HG03354 (cell line): ENCODE data around the gene FURIN.
A peak's percentile ranks its signal among the peaks of the same experiment; 100 is the strongest.

Experiments used
- ATAC-seq: cut with Tn5 transposase; IDR thresholded peaks from one replicate; pipeline ENCODE4 v1.9.1; 2021; ENCODE audit warnings: mild to moderate bottlenecking; ENCODE audit not compliant: unreplicated experiment, poor library complexity, severe bottlenecking

Gene FURIN

DNA sequence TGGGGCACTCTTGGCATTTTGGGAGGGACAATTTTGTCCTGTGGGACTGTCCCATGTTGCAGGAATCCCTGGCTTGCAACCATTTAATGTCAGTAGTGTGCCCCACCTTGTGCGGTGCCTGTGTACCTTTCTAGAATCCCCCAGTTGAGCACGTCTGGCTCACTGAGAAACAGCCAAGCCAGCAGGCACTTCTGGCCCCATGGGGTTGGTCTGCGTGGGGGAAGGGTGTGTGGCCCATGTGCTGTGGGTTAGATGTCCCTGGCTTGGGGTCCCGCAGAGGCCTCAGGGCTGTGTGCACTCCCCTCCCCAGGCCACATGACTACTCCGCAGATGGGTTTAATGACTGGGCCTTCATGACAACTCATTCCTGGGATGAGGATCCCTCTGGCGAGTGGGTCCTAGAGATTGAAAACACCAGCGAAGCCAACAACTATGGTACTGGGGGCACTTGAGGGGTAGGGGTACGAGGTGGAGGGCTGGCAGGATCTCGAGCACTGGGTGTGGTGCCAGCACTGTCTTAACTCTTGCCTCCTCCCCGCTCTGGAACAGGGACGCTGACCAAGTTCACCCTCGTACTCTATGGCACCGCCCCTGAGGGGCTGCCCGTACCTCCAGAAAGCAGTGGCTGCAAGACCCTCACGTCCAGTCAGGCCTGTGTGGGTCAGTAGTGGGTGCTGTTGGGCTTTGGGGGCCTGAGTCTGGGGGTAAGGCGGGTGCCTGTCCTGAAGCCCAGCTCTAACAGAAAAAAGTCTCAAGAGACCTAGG lies 12.2 kb downstream of the FURIN start:
- no peak for ATAC-seq

DNA sequence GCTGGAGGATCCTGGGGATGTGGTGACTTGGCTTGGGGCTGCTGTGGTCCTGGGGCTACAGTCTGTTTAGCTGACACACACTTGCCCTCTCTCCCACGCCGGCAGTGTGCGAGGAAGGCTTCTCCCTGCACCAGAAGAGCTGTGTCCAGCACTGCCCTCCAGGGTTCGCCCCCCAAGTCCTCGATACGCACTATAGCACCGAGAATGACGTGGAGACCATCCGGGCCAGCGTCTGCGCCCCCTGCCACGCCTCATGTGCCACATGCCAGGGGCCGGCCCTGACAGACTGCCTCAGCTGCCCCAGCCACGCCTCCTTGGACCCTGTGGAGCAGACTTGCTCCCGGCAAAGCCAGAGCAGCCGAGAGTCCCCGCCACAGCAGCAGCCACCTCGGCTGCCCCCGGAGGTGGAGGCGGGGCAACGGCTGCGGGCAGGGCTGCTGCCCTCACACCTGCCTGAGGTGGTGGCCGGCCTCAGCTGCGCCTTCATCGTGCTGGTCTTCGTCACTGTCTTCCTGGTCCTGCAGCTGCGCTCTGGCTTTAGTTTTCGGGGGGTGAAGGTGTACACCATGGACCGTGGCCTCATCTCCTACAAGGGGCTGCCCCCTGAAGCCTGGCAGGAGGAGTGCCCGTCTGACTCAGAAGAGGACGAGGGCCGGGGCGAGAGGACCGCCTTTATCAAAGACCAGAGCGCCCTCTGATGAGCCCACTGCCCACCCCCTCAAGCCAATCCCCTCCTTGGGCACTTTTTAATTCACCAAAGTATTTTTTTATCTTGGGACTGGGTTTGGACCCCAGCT lies 13.0 kb downstream of the FURIN start:
- no peak for ATAC-seq

DNA sequence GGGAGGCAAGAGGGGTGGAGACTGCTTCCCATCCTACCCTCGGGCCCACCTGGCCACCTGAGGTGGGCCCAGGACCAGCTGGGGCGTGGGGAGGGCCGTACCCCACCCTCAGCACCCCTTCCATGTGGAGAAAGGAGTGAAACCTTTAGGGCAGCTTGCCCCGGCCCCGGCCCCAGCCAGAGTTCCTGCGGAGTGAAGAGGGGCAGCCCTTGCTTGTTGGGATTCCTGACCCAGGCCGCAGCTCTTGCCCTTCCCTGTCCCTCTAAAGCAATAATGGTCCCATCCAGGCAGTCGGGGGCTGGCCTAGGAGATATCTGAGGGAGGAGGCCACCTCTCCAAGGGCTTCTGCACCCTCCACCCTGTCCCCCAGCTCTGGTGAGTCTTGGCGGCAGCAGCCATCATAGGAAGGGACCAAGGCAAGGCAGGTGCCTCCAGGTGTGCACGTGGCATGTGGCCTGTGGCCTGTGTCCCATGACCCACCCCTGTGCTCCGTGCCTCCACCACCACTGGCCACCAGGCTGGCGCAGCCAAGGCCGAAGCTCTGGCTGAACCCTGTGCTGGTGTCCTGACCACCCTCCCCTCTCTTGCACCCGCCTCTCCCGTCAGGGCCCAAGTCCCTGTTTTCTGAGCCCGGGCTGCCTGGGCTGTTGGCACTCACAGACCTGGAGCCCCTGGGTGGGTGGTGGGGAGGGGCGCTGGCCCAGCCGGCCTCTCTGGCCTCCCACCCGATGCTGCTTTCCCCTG lies 13.8 kb downstream of the FURIN start:
- ATAC-seq = no peak

DNA sequence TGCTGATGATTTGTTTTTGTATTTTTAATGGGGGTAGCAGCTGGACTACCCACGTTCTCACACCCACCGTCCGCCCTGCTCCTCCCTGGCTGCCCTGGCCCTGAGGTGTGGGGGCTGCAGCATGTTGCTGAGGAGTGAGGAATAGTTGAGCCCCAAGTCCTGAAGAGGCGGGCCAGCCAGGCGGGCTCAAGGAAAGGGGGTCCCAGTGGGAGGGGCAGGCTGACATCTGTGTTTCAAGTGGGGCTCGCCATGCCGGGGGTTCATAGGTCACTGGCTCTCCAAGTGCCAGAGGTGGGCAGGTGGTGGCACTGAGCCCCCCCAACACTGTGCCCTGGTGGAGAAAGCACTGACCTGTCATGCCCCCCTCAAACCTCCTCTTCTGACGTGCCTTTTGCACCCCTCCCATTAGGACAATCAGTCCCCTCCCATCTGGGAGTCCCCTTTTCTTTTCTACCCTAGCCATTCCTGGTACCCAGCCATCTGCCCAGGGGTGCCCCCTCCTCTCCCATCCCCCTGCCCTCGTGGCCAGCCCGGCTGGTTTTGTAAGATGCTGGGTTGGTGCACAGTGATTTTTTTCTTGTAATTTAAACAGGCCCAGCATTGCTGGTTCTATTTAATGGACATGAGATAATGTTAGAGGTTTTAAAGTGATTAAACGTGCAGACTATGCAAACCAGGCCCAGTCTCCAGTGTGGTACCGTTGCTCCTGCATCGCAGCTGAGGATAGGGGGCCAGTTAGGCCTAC lies 14.6 kb downstream of the FURIN start:
- ATAC-seq = no peak

DNA sequence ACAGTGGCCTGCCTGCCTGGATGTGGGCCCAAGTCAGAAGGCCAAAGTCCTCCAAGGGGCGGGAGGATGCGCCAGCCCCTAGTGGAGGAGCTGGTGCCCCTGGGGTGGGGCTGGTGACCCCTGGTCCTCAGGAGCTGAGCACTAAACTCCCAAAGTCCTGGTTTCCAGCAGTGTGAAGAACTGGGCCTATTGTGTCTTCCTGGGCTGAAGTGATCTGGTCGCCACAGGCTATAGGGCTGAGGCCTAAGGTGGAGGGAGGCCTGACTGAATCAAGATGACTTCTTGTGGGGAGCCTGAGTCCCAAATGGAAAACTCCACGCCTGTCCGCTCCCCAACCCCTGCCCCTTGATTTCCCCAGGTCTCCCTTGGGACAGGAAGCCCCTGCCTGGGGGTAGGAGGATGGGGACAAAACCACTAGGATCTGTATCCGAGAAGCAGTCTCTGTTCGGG lies 15.2 kb downstream of the FURIN start:
- no peak for ATAC-seq

DNA sequence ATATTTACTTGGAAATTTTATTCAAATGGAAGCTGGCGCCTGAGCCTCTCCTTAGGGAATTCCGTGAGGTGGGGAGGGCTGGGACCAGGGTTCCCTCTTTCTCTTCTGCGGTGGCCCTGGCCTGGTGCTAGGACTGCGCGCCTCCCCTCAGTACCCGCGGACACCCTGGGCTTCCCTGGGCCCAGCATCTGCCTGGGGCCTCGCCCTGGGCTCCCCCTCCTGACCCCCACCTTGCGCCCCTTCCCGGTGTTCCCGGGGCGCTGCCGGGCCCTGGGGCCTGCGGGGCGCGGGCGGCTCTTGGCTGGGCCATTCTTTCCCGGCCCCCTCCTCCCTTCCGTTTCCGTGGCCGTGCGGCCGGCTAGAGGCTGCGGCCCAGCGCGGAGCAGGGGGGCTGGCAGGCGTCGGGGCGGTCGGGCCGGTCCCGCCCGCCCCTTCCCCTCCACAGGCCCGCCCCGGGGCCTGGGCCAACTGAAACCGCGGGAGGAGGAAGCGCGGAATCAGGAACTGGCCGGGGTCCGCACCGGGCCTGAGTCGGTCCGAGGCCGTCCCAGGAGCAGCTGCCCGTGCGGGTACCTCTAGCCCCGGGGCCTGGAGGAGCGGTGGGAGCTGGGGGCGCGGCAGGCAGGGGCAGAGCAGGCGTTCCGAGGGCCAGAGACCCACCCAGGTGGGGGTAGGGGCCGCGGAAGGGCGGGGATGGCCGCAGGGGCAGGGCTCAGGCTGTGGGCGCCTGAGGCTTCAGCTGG lies 15.8 kb downstream of the FURIN start, which contains the start of gene FES:
TSS of gene FES (plus strand) at position 529 of the 743 bp plus-strand sequence. CDS start 542 bp downstream, outside the sequence.
- peak; percentile 39 for ATAC-seq

DNA sequence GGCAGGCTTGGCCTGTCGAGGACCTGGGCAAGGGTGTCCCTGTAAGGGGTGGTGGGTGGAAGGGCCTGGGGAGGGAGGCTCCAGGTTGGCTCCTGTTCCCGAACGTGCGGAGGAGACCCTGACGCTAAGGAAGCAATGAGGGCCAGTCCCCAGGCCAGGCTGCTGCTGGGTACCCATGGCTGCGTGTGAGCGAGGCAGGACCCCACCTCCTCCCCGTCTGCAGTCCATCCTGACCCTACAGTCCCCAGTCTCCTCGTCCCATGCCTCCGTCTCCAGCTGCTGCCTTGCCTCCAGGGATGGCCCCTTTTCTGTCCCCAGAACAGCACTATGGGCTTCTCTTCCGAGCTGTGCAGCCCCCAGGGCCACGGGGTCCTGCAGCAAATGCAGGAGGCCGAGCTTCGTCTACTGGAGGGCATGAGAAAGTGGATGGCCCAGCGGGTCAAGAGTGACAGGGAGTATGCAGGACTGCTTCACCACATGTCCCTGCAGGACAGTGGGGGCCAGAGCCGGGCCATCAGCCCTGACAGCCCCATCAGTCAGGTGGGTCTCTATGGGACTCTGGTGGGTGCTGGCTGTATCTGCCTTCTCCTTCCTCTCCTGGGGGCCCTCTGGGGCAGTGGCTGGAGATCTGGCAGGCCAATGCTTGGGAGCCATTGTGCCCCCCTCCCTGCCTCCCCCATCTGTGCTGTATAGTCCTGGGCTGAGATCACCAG lies 16.5 kb downstream of the FURIN start:
- ATAC-seq = peak; percentile 14

DNA sequence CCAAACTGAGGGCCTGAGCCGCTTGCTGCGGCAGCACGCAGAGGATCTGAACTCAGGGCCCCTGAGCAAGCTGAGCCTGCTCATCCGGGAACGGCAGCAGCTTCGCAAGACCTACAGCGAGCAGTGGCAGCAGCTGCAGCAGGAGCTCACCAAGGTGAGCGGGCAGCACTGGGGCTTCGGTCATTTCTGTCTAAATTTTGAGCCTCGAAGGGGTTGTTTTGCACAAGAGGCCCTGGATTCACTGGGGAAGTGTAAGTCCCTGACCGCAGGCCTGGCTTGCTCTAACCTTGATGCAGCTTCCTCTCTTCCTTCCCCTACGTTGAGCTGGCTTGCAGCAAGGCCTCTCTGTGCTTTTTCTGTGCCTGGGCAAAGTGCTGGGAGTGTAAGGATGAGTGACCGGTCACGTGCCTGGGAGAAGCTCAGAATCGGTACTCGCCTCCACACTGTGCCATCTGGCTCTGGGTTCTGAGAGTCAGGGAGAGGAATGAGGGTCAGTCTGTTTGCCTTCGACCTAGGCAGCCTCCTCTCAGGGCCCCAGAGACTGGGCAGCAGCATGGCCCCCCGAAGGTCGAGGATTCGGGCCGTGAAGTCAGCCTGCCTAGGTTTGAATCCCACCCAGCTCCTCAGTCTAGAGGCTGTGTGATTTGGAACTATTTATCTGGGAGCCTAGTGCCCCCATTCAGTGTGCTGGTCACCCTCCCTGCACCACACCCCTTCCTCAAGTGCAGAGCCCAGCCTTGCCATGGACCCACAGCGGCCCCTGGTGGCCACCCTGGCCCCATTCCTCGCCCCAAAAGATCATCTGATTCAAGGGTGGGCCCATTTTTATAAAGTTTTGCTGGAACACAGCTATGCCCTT lies 17.3 kb downstream of the FURIN start:
- ATAC-seq = peak; percentile 55

DNA sequence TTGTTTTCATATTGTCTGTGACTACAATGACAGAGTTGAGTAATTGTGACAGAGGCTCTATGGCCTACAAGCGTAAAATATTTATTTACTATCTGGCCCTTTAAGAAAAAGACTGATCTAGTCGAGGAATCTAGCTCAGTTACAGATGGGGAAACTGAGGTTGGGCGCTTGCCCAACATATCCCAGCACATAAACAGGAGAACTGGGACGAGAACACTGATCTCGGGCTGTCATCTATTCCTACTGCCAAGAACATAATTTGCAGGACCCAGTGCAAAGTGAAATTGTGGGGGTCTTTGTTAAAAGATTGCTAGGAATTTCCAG lies 17.9 kb downstream of the FURIN start:
- no peak for ATAC-seq

DNA sequence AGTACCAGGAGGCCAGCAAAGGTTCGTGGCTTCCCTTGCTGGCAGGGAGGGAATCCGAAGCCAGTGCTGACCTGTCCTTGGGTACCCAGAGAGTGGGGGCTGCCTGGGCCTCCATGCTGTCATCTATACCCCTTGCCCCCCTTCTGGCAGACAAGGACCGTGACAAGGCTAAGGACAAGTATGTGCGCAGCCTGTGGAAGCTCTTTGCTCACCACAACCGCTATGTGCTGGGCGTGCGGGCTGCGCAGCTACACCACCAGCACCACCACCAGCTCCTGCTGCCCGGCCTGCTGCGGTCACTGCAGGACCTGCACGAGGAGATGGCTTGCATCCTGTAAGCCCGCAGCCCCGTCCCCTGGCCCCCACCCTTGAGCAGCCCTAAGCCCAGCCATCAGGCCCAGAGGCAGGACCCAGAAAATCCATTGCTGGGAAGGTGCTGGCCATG lies 18.7 kb downstream of the FURIN start:
- no peak for ATAC-seq

DNA sequence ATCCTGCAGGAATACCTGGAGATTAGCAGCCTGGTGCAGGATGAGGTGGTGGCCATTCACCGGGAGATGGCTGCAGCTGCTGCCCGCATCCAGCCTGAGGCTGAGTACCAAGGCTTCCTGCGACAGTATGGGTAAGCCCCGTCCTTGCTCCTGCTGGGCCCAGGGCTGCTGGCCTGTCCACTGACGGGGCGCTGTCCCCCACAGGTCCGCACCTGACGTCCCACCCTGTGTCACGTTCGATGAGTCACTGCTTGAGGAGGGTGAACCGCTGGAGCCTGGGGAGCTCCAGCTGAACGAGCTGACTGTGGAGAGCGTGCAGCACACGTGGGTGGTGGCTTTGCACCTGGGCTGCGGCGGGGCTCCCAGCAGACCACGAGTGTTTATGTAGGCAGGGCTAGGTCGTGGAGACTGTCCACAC lies 20.9 kb downstream of the FURIN start:
- no peak for ATAC-seq

DNA sequence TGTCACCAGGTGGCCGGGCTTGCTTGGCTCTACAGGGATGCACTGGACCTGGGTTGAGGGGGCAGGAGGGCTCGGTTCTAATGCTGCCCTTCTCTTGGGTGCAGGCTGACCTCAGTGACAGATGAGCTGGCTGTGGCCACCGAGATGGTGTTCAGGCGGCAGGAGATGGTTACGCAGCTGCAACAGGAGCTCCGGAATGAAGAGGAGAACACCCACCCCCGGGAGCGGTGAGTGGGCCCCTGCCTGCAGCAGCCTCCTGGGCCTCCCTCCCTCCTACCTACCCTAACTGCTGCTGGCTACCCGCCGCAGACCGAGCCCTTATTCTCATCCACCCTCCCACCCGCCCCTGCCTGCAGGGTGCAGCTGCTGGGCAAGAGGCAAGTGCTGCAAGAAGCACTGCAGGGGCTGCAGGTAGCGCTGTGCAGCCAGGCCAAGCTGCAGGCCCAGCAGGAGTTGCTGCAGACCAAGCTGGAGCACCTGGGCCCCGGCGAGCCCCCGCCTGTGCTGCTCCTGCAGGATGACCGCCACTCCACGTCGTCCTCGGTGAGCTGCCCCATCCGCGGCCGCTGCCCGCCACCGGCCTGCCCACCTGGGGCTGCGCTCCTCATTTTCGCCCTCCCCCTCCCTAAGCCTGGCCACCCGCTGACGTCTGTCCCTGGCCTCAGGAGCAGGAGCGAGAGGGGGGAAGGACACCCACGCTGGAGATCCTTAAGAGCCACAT lies 21.5 kb downstream of the FURIN start:
- ATAC-seq = no peak

DNA sequence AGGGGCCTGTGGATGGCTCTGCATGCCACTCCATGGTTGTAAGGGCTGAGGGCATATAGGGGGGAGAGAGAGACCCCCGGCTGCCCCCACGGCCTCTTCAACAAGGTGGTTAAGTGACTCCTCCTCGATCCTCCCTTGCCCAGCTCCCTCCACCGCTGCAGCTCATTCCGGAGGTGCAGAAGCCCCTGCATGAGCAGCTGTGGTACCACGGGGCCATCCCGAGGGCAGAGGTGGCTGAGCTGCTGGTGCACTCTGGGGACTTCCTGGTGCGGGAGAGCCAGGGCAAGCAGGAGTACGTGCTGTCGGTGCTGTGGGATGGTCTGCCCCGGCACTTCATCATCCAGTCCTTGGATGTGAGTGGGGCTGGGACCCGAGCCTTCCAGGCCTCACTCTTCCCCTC lies 22.5 kb downstream of the FURIN start:
- ATAC-seq = no peak

DNA sequence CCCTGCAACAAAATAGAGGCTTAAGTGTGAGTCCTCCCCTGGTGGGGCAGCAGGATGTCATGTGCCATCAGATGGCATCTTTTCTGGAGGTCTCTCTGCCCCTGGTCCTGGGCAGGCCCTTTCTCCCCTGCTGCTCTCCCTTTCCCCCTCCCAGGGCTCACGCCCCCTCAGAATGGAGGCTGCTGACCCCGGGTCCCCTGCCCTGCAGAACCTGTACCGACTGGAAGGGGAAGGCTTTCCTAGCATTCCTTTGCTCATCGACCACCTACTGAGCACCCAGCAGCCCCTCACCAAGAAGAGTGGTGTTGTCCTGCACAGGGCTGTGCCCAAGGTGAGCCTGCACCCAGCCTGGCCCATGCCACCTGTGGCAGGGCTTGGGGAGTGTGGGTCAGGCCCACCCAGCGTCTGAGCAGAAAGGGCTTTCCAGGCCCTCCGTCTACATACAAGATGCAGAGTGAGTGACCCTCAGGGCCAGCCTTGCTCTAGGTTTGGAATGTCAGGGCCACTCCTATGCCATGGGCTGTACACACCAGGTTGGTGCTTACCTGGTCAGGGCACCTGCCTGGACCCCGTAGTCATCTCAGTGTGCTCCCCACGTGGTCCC lies 23.1 kb downstream of the FURIN start:
- ATAC-seq = no peak

DNA sequence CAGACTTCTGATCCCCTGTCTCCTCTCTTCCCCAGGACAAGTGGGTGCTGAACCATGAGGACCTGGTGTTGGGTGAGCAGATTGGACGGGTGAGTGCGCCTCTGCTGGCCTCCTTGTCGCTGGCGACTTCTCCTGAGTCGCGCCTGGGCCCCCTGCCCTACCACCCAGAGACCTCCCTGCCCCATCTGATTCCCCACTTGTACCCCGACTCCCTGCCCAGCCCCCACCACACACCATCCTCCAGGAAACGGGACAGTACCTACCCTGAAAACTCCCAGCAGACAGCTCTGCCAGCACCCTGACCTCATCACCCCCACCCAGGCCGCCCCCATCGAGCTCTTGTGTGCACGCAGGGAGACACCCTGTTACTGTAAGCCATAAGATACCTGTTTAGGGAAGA lies 23.6 kb downstream of the FURIN start:
- no peak for ATAC-seq

DNA sequence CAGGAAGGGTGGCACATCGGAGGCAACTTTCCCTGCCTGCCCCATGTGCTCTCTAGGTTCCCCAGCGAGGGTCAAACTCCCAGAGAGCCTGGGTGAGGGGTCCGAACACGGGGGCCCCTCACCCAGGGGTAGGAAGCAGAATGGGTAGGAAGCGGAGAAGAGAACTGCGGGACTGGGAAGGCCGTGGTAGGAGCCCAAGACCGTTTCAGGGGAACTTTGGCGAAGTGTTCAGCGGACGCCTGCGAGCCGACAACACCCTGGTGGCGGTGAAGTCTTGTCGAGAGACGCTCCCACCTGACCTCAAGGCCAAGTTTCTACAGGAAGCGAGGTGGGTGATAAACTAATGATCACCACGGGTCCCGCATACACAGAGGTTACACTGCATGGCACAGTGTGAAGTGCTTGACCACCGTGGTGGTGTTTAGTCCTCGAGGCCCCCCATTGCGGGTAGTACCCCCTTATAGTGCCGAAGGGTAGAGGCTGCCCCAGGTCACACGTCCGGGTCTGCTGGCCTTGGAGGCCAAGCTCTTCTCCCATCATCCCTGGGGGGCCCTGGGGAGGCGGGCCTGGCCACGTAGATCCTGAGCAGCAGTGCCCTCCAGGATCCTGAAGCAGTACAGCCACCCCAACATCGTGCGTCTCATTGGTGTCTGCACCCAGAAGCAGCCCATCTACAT lies 24.2 kb downstream of the FURIN start:
- no peak for ATAC-seq
